Fibroblast of lung (primary cell): ENCODE results near the gene CEP72.

Experiments used
- EZH2 ChIP-seq: IDR thresholded peaks from 2 replicates; pipeline ENCODE4 v1.5.1; 2012; ENCODE audit warnings: low read length, control low read depth, mild to moderate bottlenecking; ENCODE audit errors: missing control alignments
- TF ChIP-seq, protein P1 (sequence below), 2 donors: IDR thresholded peaks in 1 of 2; conservative IDR thresholded peaks in 1 of 2; 1 replicate in 1 of 2; 2 replicates in 1 of 2; pipeline ENCODE4 v1.5.1; 2011 to 2012; ENCODE audit warnings: low read length in 2 of 2, control low read depth in 1 of 2, inconsistent platforms in 1 of 2, low read depth in 1 of 2, mild to moderate bottlenecking in 1 of 2

DNA sequence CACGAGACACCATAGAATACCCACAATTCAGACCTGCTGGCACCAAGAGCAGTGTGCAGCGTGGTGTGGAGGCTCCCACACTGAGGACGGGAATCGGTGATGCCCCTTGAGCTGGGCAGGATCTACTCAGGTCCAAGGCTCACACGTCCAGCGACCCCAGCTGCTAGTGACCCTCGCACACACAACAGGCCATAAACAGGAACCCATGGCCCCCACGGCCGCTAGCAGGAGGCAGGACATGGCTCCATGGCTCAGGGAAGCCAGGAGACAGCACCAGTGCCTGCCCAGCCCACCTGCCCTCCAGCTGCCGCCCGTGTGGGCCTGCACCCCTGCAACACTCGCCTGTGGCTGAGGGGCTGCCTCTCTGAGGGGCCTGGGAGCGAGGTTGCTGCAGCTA, 44.5 kb upstream of the CEP72 start:
- TF ChIP-seq, protein P1, sequence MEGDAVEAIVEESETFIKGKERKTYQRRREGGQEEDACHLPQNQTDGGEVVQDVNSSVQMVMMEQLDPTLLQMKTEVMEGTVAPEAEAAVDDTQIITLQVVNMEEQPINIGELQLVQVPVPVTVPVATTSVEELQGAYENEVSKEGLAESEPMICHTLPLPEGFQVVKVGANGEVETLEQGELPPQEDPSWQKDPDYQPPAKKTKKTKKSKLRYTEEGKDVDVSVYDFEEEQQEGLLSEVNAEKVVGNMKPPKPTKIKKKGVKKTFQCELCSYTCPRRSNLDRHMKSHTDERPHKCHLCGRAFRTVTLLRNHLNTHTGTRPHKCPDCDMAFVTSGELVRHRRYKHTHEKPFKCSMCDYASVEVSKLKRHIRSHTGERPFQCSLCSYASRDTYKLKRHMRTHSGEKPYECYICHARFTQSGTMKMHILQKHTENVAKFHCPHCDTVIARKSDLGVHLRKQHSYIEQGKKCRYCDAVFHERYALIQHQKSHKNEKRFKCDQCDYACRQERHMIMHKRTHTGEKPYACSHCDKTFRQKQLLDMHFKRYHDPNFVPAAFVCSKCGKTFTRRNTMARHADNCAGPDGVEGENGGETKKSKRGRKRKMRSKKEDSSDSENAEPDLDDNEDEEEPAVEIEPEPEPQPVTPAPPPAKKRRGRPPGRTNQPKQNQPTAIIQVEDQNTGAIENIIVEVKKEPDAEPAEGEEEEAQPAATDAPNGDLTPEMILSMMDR (conservative IDR thresholded peaks at IDR 0.05 in 1 of 2, IDR thresholded peaks at IDR 0.05 in 1 of 2; ENCODE audit: low read depth in 1 of 2, low read length in 2 of 2): no peak
- no peak for TF ChIP-seq EZH2
